Lower leg skin (tissue), 4 donors: ENCODE data around the gene FHOD3. TPM values are rescaled to one million over a fixed set of nuclear protein-coding genes. Genes with fewer than 3 reads are reported as not detected.

Experiments used
- DNase-seq, 2 donors: peaks; one replicate each; pipeline ENCODE4 v3.0.0-alpha.2; 2019; ENCODE audit warnings: low spot score in 2 of 2
- H3K4me3 ChIP-seq: fragments of 200-600 bp; sonication (generic); 2 replicates; pipeline ENCODE4 v1.5.1; 2017; ENCODE audit warnings: mild to moderate bottlenecking, low read depth; ENCODE audit not compliant: poor library complexity, severe bottlenecking
- POLR2A ChIP-seq, 2 donors: fragments of 450-650 bp; IDR thresholded peaks; one replicate each; pipeline ENCODE4 v1.6.1; 2016 to 2017; ENCODE audit warnings: antibody characterized with exemption in 2 of 2, mild to moderate bottlenecking in 1 of 2, moderate library complexity in 1 of 2
- WGBS, 2 donors: methylation state at CpG; one replicate each; pipeline ENCODE4 v1.1.5; 2018; 5-methylcytosine and 5-hydroxymethylcytosine counted together
- intact Hi-C: fragments of 100-400 bp; cut with DNase I; formaldehyde crosslinking; loops from one replicate; pipeline ENCODE4 v1.15.0; 2023; ENCODE audit warnings: low total_unique reads
- total RNA-seq, 4 donors: library from RNA; depleted of rRNA; stranded (reverse); fragments of >200 nt; gene quantifications; one replicate each; pipeline ENCODE4 v1.1.0, GENCODE V29; 2016
- TF ChIP-seq, protein P1 (sequence below), 3 donors: fragments of 450-650 bp; IDR thresholded peaks; one replicate each; pipeline ENCODE4 v1.5.1; 2016; ENCODE audit warnings: antibody characterized with exemption in 3 of 3, mild to moderate bottlenecking in 3 of 3, moderate library complexity in 2 of 3

The FHOD3 gene
- total RNA-seq, 4 donors from 2014 or later = 5.3 to 15.1 (median 7.8) TPM

DNA sequence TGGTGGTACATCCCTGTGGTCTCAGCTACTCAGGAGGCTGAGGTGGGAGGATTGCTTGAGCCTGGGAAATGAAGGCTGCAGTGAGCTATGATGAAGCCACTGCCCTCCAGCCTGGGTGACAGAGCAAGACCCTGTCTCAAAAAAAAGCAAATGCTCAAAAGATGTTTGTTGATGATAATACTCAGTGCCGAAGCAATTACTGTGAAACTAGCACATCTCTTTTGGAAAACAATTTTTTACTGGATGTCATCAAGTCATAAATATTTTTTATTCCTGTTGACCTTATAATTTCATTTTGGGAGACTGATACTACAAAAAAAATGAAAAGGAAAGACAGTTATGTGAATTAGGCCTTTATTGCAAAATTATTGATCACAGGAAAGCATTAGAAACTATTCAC is 34.5 kb upstream of the FHOD3 start:
- intact Hi-C loops = no loop called here
- no peak overlapping the region for H3K4me3 ChIP-seq
- DNase-seq = no peak
- 94 to 95% methylated on average over 1 of the region's 1 CpG for WGBS, 2 donors
- TF ChIP-seq POLR2A (IDR thresholded peaks at IDR 0.05) = no peak
- TF ChIP-seq, protein P1, sequence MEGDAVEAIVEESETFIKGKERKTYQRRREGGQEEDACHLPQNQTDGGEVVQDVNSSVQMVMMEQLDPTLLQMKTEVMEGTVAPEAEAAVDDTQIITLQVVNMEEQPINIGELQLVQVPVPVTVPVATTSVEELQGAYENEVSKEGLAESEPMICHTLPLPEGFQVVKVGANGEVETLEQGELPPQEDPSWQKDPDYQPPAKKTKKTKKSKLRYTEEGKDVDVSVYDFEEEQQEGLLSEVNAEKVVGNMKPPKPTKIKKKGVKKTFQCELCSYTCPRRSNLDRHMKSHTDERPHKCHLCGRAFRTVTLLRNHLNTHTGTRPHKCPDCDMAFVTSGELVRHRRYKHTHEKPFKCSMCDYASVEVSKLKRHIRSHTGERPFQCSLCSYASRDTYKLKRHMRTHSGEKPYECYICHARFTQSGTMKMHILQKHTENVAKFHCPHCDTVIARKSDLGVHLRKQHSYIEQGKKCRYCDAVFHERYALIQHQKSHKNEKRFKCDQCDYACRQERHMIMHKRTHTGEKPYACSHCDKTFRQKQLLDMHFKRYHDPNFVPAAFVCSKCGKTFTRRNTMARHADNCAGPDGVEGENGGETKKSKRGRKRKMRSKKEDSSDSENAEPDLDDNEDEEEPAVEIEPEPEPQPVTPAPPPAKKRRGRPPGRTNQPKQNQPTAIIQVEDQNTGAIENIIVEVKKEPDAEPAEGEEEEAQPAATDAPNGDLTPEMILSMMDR (IDR thresholded peaks at IDR 0.05) = no peak

DNA sequence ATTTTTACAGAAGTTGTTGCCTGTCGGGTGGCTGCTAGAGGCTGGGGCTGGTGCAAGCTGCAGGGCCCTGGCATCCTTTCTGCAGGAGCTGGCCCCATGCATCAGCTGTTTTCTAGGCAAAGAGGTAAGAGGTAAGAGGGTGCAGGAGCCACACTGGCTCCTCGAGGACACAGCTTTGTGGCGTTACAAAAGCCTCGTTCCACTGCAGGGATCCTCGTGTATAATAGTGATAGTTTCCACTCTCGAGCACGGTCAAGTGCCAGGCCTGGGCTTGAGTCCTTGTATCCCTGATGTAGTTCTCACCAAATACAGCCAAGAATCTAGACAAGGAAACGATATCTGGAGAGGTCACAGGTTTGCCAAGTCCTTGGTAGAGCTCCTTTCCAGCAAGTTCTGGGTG is 33.2 kb upstream of the FHOD3 start:
- 79 to 85% methylated on average over 8 of the region's 8 CpGs for WGBS, 2 donors
- intact Hi-C loops = no loop called here
- no peak overlapping the region for H3K4me3 ChIP-seq
- DNase-seq = no peak
- no peak for TF ChIP-seq POLR2A (IDR thresholded peaks at IDR 0.05)
- TF ChIP-seq, protein P1 (IDR thresholded peaks at IDR 0.05) = no peak

DNA sequence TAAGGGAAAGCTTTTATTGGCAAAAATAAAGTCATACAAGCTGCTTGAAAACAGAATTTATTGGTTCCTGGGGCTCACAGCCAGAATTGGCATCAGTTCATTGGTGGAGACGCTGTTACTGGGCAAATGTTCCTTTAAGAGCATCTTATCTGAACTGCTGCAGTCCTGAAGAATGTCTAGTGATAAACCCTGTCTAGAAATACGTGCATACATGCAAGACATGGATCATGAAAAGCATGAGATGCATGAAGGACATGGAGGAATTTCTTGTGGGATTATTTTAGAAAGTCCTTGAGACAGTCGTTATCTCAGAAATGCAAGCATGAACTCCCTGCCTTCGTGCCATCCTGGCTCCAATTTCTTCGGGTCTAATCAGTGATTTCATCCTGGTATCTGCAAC is 32.5 kb upstream of the FHOD3 start:
- intact Hi-C loops = no loop called here
- TF ChIP-seq POLR2A (IDR thresholded peaks at IDR 0.05) = no peak
- TF ChIP-seq, protein P1 (IDR thresholded peaks at IDR 0.05) = no peak
- DNase-seq = no peak
- 31 to 36% methylated on average over 5 of the region's 5 CpGs for WGBS, 2 donors
- H3K4me3 ChIP-seq = no peak overlapping the region

DNA sequence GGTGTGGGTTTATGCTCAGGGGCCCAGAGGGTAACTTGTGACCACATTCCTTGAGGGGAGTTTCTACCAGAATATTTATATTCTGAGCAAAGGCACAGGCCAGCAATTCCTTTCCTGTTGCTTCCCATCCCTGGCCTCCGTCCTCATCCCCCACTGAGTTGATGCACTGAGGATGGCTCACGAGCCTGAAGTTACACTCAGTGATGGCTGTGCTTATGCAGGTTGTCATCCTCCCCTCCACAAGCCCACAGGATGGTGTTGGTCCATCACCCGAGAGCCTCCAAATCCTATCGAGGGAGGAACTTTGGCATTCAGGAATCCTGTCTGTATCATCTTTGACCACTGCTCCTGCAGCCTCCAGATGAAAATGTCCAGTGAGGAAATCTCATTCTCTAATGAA is 28.4 kb upstream of the FHOD3 start:
- TF ChIP-seq POLR2A (IDR thresholded peaks at IDR 0.05) = no peak
- TF ChIP-seq, protein P1 (IDR thresholded peaks at IDR 0.05) = no peak
- DNase-seq = no peak
- H3K4me3 ChIP-seq = no peak overlapping the region
- WGBS, 2 donors = 89 to 92% methylated on average over 4 of the region's 4 CpGs
- intact Hi-C loops = no loop called here

DNA sequence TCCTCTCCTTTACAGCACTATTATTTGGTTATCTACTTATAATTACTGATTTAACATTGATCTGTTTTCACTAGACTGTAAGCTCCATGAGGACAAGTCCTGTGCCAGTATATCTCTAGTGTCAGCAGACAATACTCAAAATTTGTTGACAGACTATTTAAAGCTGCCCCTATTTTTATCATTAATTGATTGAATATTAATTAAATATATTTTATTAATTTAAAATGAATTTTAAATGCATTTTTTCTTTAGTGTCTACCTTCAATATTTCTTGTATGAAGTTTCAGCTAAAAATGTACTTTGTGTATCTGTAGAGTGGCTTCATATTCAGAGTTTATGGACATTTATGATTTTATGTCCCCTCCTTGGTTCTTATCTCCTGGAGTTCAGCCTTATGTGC is 26.4 kb upstream of the FHOD3 start:
- H3K4me3 ChIP-seq = no peak overlapping the region
- TF ChIP-seq POLR2A (IDR thresholded peaks at IDR 0.05) = no peak
- TF ChIP-seq, protein P1 (IDR thresholded peaks at IDR 0.05) = no peak
- intact Hi-C loops = no loop called here
- DNase-seq = no peak

DNA sequence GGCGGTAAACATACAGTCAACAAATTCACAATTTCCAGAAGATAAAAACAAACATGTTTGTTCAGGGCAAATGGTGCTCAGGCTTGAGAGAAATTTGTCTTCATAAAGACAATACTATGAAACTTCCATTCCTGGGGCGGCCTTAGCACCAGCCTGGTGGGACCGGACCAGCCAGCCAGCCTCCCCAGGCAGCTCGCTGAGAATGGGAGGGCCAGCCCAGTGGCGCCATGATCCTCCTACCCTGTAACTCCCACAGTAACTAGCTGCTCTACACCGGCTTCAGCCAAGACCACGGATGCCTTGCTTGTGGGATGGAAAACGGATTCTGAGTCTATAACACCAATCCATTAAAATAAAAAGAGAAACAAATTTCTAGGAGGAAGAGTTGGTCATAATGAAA is 24.2 kb upstream of the FHOD3 start:
- 89 to 96% methylated on average over 8 of the region's 8 CpGs for WGBS, 2 donors
- TF ChIP-seq POLR2A (IDR thresholded peaks at IDR 0.05) = no peak
- TF ChIP-seq, protein P1 (IDR thresholded peaks at IDR 0.05) = no peak
- H3K4me3 ChIP-seq = no peak overlapping the region
- intact Hi-C loops = no loop called here
- no peak for DNase-seq
